ENCODE results near the gene TNIK. TPM values are rescaled to one million over a fixed set of nuclear protein-coding genes. Genes with fewer than 3 reads are reported as not detected.

The TNIK gene
- polyA plus RNA-seq, 1 donor from 2014 or later: 19.3 TPM

- Histone ChIP-seq H3K27me3 (ENCODE audit: insufficient read depth, low read depth, low read length) (no peaks in the 10 kb centered on the region), H3K9me2 (ENCODE audit: insufficient read depth, low read length) (no peaks in the 10 kb centered on the region), H3K4me3 (ENCODE audit: low read length) (no peak overlapping the region), H3F3A (ENCODE audit: insufficient read depth, low read length, poor library complexity, severe bottlenecking) (no peaks in the 10 kb centered on the region), H3K9me3 (ENCODE audit: low read length) (no peaks in the 10 kb centered on the region), H3K79me2 (replicated peaks; ENCODE audit: insufficient read depth, low read length) (no peaks in the 10 kb centered on the region), H3K9ac (ENCODE audit: low read length) (no peak overlapping the region), H4K20me1 (ENCODE audit: insufficient read depth) (no peaks in the 10 kb centered on the region), H2AFZ (ENCODE audit: low read depth, low read length) (no peak overlapping the region), H3K36me3 (ENCODE audit: insufficient read depth, low read length) (no peaks in the 10 kb centered on the region), H3K27ac (ENCODE audit: low read length) (no peak overlapping the region), H3K4me2 (ENCODE audit: low read length) (no peak overlapping the region)
- TF ChIP-seq POLR2AphosphoS5 (IDR thresholded peaks at IDR 0.05) (no peak), EZH2 (IDR thresholded peaks at IDR 0.05; ENCODE audit: borderline replicate concordance, insufficient read depth, low read length, poor library complexity, severe bottlenecking) (no peak), EP300 (conservative IDR thresholded peaks at IDR 0.05; ENCODE audit: poor library complexity, severe bottlenecking) (no peak), MXI1 (conservative IDR thresholded peaks at IDR 0.05; ENCODE audit: poor library complexity, severe bottlenecking) (no peak), TAF1 (IDR thresholded peaks at IDR 0.05; ENCODE audit: low read depth) (no peak), RAD21 (conservative IDR thresholded peaks at IDR 0.05) (no peak), CTCF (IDR thresholded peaks at IDR 0.05; ENCODE audit: poor library complexity, severe bottlenecking) (no peak), SMC3 (conservative IDR thresholded peaks at IDR 0.05; ENCODE audit: poor library complexity) (no peak), REST (IDR thresholded peaks at IDR 0.05; ENCODE audit: borderline replicate concordance) (no peak)
Observed at GRCh38 chr3:171366043-171366442, 94.2 kb downstream of the TNIK start.

GRCh38 chr3:171365489-171365888 lies 94.7 kb downstream of the TNIK start:
- H3F3A ChIP-seq (ENCODE audit: insufficient read depth, low read length, poor library complexity, severe bottlenecking): no peaks in the 10 kb centered on the region
- no peaks in the 10 kb centered on the region for H3K9me3 ChIP-seq (ENCODE audit: low read length)
- H3K36me3 ChIP-seq (ENCODE audit: insufficient read depth, low read length): no peaks in the 10 kb centered on the region
- no peak for TF ChIP-seq EP300 (conservative IDR thresholded peaks at IDR 0.05; ENCODE audit: poor library complexity, severe bottlenecking)
- H3K27me3 ChIP-seq (ENCODE audit: insufficient read depth, low read depth, low read length): no peaks in the 10 kb centered on the region
- H3K79me2 ChIP-seq (replicated peaks; ENCODE audit: insufficient read depth, low read length): no peaks in the 10 kb centered on the region
- no peak overlapping the region for H3K4me2 ChIP-seq (ENCODE audit: low read length)
- no peaks in the 10 kb centered on the region for H4K20me1 ChIP-seq (ENCODE audit: insufficient read depth)
- H3K9ac ChIP-seq (ENCODE audit: low read length): no peak overlapping the region
- no peak overlapping the region for H3K27ac ChIP-seq (ENCODE audit: low read length)
- no peaks in the 10 kb centered on the region for H3K9me2 ChIP-seq (ENCODE audit: insufficient read depth, low read length)
- no peak overlapping the region for H2AFZ ChIP-seq (ENCODE audit: low read depth, low read length)
- no peak overlapping the region for H3K4me3 ChIP-seq (ENCODE audit: low read length)

GRCh38 chr3:171364500-171364899 lies 95.7 kb downstream of the TNIK start:
- Histone ChIP-seq H4K20me1 (ENCODE audit: insufficient read depth) (no peaks in the 10 kb centered on the region), H3K36me3 (ENCODE audit: insufficient read depth, low read length) (no peaks in the 10 kb centered on the region), H2AFZ (ENCODE audit: low read depth, low read length) (no peak overlapping the region)

More at GRCh38 chr3:171364500-171364899, 95.7 kb downstream of the TNIK start:
- Histone ChIP-seq H3F3A (ENCODE audit: insufficient read depth, low read length, poor library complexity, severe bottlenecking) (no peaks in the 10 kb centered on the region), H3K9ac (ENCODE audit: low read length) (no peak overlapping the region), H3K4me2 (ENCODE audit: low read length) (no peak overlapping the region), H3K79me2 (replicated peaks; ENCODE audit: insufficient read depth, low read length) (no peaks in the 10 kb centered on the region), H3K4me3 (ENCODE audit: low read length) (no peak overlapping the region), H3K9me2 (ENCODE audit: insufficient read depth, low read length) (no peaks in the 10 kb centered on the region), H3K27me3 (ENCODE audit: insufficient read depth, low read depth, low read length) (no peaks in the 10 kb centered on the region), H3K9me3 (ENCODE audit: low read length) (no peaks in the 10 kb centered on the region), H3K27ac (ENCODE audit: low read length) (no peak overlapping the region)
- TF ChIP-seq SMC3 (conservative IDR thresholded peaks at IDR 0.05; ENCODE audit: poor library complexity) (no peak), MXI1 (conservative IDR thresholded peaks at IDR 0.05; ENCODE audit: poor library complexity, severe bottlenecking) (no peak), REST (IDR thresholded peaks at IDR 0.05; ENCODE audit: borderline replicate concordance) (no peak), EZH2 (IDR thresholded peaks at IDR 0.05; ENCODE audit: borderline replicate concordance, insufficient read depth, low read length, poor library complexity, severe bottlenecking) (no peak), CTCF (IDR thresholded peaks at IDR 0.05; ENCODE audit: poor library complexity, severe bottlenecking) (no peak), TAF1 (IDR thresholded peaks at IDR 0.05; ENCODE audit: low read depth) (no peak), EP300 (conservative IDR thresholded peaks at IDR 0.05; ENCODE audit: poor library complexity, severe bottlenecking) (no peak), POLR2AphosphoS5 (IDR thresholded peaks at IDR 0.05) (no peak), RAD21 (conservative IDR thresholded peaks at IDR 0.05) (no peak)
